HG03442 (cell line): Measurements from ENCODE around the gene UBE2H.

Experiments used
- ATAC-seq: cut with Tn5 transposase; IDR thresholded peaks from one replicate; pipeline ENCODE4 v1.9.1; 2021; ENCODE audit warnings: mild to moderate bottlenecking, moderate library complexity; ENCODE audit not compliant: unreplicated experiment

Gene UBE2H

GRCh38 chr7:129792721-129793120, 160.0 kb downstream of the UBE2H start:
- no peak for ATAC-seq

GRCh38 chr7:129790136-129790535, 162.6 kb downstream of the UBE2H start:
- ATAC-seq: no peak

GRCh38 chr7:129789652-129790051, 163.1 kb downstream of the UBE2H start:
- ATAC-seq: no peak

- no peak for ATAC-seq
Measured at GRCh38 chr7:129789000-129789399, 163.8 kb downstream of the UBE2H start.

GRCh38 chr7:129786825-129787563, 165.8 kb downstream of the UBE2H start:
- no peak for ATAC-seq

GRCh38 chr7:129785685-129786514, 166.9 kb downstream of the UBE2H start:
- no peak for ATAC-seq

GRCh38 chr7:129784783-129785684, 167.7 kb downstream of the UBE2H start:
- no peak for ATAC-seq

- no peak for ATAC-seq
Measured at GRCh38 chr7:129784437-129784782, 168.3 kb downstream of the UBE2H start.

- no peak for ATAC-seq
Measured at GRCh38 chr7:129783584-129783919, 169.2 kb downstream of the UBE2H start.

GRCh38 chr7:129782818-129783583, 169.8 kb downstream of the UBE2H start:
- no peak for ATAC-seq

- ATAC-seq: no peak
Measured at GRCh38 chr7:129781928-129782817, 170.6 kb downstream of the UBE2H start.

- ATAC-seq: no peak
Measured at GRCh38 chr7:129780974-129781927, 171.5 kb downstream of the UBE2H start.
